B cell (primary cell): Measurements from ENCODE around the gene CCNF. TPM values are rescaled to one million over a fixed set of nuclear protein-coding genes. Genes with fewer than 3 reads are reported as not detected.

Experiments
- ATAC-seq: fragments of 200-7000 bp; cut with Tn5 transposase; one replicate; pipeline ENCODE4 v1.10.0; 2021; ENCODE audit warnings: low read depth, mild to moderate bottlenecking, moderate number of reproducible peaks, moderate library complexity
- CTCF ChIA-PET: fragments of 350-600 bp; sonication (Branson Sonifier 250); formaldehyde crosslinking; loops from one replicate; lab custom pipeline; 2021; ENCODE audit warnings: antibody characterized with exemption, inconsistent platforms; lab: Charles Lee
- POLR2A ChIA-PET: fragments of 350-600 bp; sonication (Branson Sonifier 250); formaldehyde crosslinking; loops from one replicate; lab custom pipeline; 2021; ENCODE audit warnings: antibody characterized with exemption; lab: Charles Lee
- DNase-seq: peaks from one replicate; pipeline ENCODE4 v3.0.0; 2013
- H2AFZ ChIP-seq: 2 replicates; pipeline ENCODE4 v1.6.1; 2012; ENCODE audit warnings: mild to moderate bottlenecking, low read depth, low read length; ENCODE audit not compliant: insufficient read depth, poor library complexity, severe bottlenecking
- H3K27ac ChIP-seq, 2 donors: 1 replicate in 1 of 2; 2 replicates in 1 of 2; pipeline ENCODE4 v1.5.1; 2012 to 2013; ENCODE audit warnings: low read length in 2 of 2, mild to moderate bottlenecking in 2 of 2, moderate library complexity in 1 of 2
- H3K27me3 ChIP-seq, 4 experiments: fragments of 200-600 bp in 1 of 4; sonication (generic) in 1 of 4; replicated peaks in 1 of 4; 1 replicate in 2 of 4; 2 replicates in 2 of 4; pipeline versions ENCODE4 v1.6.1 to v1.7.0; 2013 to 2016; ENCODE audit warnings: low read length in 3 of 4, mild to moderate bottlenecking in 2 of 4, mixed read lengths in 1 of 4, moderate library complexity in 1 of 4; ENCODE audit not compliant: insufficient read depth in 4 of 4, control insufficient read depth in 3 of 4; ENCODE audit errors: control extremely low read depth in 1 of 4
- H3K36me3 ChIP-seq, 2 experiments: replicated peaks in 1 of 2; 1 replicate in 1 of 2; 2 replicates in 1 of 2; pipeline versions ENCODE4 v1.6.1 to v1.7.1; 2013; ENCODE audit warnings: low read length in 1 of 2; ENCODE audit not compliant: insufficient read depth in 2 of 2, control insufficient read depth in 1 of 2; ENCODE audit errors: control extremely low read depth in 1 of 2, extremely low read depth in 1 of 2
- H3K4me1 ChIP-seq, 2 donors: fragments of 200-600 bp in 1 of 2; sonication (generic) in 1 of 2; 1 replicate in 1 of 2; 2 replicates in 1 of 2; pipeline versions ENCODE4 v1.5.1 to v1.6.1; 2013 to 2017; ENCODE audit warnings: low read length in 2 of 2; ENCODE audit not compliant: control insufficient read depth in 2 of 2, insufficient read depth in 2 of 2
- H3K4me2 ChIP-seq: replicated peaks from 2 replicates; pipeline ENCODE3; 2012; ENCODE audit warnings: mild to moderate bottlenecking, low read depth, low read length; ENCODE audit not compliant: poor library complexity, severe bottlenecking
- H3K4me3 ChIP-seq, 5 experiments: fragments of 200-600 bp in 1 of 5; sonication (generic) in 1 of 5; 1 replicate in 3 of 5; 2 replicates in 2 of 5; pipeline versions ENCODE4 v1.5.1 to v1.7.0; 2011 to 2016; ENCODE audit warnings: low read length in 4 of 5, mild to moderate bottlenecking in 4 of 5, low read depth in 2 of 5, control low read depth in 1 of 5, moderate library complexity in 1 of 5; ENCODE audit not compliant: insufficient read depth in 1 of 5; ENCODE audit errors: control extremely low read depth in 1 of 5, extremely low read depth in 1 of 5
- H3K79me2 ChIP-seq: fragments of 200-600 bp; sonication (generic); one replicate; pipeline ENCODE4 v1.6.0; 2016; ENCODE audit warnings: low read length; ENCODE audit not compliant: control insufficient read depth, insufficient read depth
- H3K9ac ChIP-seq: fragments of 200-600 bp; sonication (generic); 2 replicates; pipeline ENCODE4 v1.6.1; 2017; ENCODE audit warnings: mild to moderate bottlenecking, low read length, moderate library complexity
- H3K9me3 ChIP-seq, 3 donors: one replicate each; pipeline versions ENCODE4 v1.6.1 to v1.7.1; 2013; ENCODE audit warnings: low read length in 2 of 3; ENCODE audit not compliant: control insufficient read depth in 2 of 3, insufficient read depth in 1 of 3; ENCODE audit errors: control extremely low read depth in 1 of 3
- H4K20me1 ChIP-seq: 2 replicates; pipeline ENCODE4 v1.6.0; 2012; ENCODE audit warnings: mild to moderate bottlenecking, low read length; ENCODE audit not compliant: insufficient read depth, control insufficient read depth, poor library complexity, severe bottlenecking
- H3K27ac Mint-ChIP-seq: one replicate; pipeline ENCODE4 v1.8.0; 2021; ENCODE audit warnings: mixed read lengths
- H3K27me3 Mint-ChIP-seq: one replicate; pipeline ENCODE4 v1.8.0; 2021; ENCODE audit warnings: mixed read lengths
- H3K4me1 Mint-ChIP-seq: one replicate; pipeline ENCODE4 v1.8.0; 2021; ENCODE audit warnings: mixed read lengths
- H3K4me3 Mint-ChIP-seq: one replicate; pipeline ENCODE4 v1.8.0; 2021; ENCODE audit warnings: mixed read lengths
- H3K9me3 Mint-ChIP-seq: one replicate; pipeline ENCODE4 v1.8.0; 2022; ENCODE audit warnings: mixed read lengths; ENCODE audit not compliant: insufficient read depth
- CTCF ChIP-seq: fragments of 200-600 bp; IDR thresholded peaks from one replicate; pipeline ENCODE4 v1.8.0; 2022; ENCODE audit warnings: antibody characterized with exemption, mild to moderate bottlenecking
- EZH2 ChIP-seq: IDR thresholded peaks from 2 replicates; pipeline ENCODE4 v1.6.1; 2012; ENCODE audit warnings: borderline replicate concordance, low read depth, mild to moderate bottlenecking, moderate library complexity, low read length; ENCODE audit not compliant: insufficient read depth, poor library complexity, severe bottlenecking
- WGBS: methylation state at CpG from one replicate; pipeline ENCODE4 v1.1.5; 2013; ENCODE audit warnings: missing lambda C conversion rate; ENCODE audit not compliant: insufficient coverage; 5-methylcytosine and 5-hydroxymethylcytosine counted together
- intact Hi-C: fragments of 100-400 bp; cut with micrococcal nuclease; formaldehyde crosslinking; loops from one replicate; pipeline ENCODE4 v1.10.0; 2022
- polyA plus RNA-seq: library from polyadenylated mRNA; depleted of rRNA; stranded (reverse); fragments of >200 nt; gene quantifications from 2 replicates; pipeline ENCODE4 v1.2.3, GENCODE V29; 2012
- total RNA-seq, 2 donors: library from RNA; stranded (reverse); fragments of 120-200 nt in 1 of 2; gene quantifications; 1 replicate in 1 of 2; 2 replicates in 1 of 2; pipeline versions ENCODE4 v1.2.3 to v1.2.4, GENCODE V29; 2013 to 2022

The CCNF gene
- total and polyA plus RNA-seq, 2 donors (not counting 1 experiment from before 2014, with no cell fraction given): 3.2 to 5.3 TPM

GRCh38 chr16:2457267-2457666 is 28.0 kb downstream of the CCNF start:
- H3K27ac ChIP-seq: no peak overlapping the region
- Mint-ChIP-seq H3K4me3 (no peak overlapping the region), H3K27me3 (no peaks in the 10 kb centered on the region), H3K9me3 (no peaks in the 10 kb centered on the region), H3K27ac (no peak overlapping the region), H3K4me1 (peaks cover 6% of the 10 kb centered on the region)
- H3K36me3 ChIP-seq: peaks cover 0 to 12% of the 10 kb centered on the region in 2 experiments
- no peak overlapping the region for H3K9ac ChIP-seq
- H2AFZ ChIP-seq: no peak overlapping the region
- no peaks in the 10 kb centered on the region for H4K20me1 ChIP-seq
- no peak for DNase-seq
- no peaks in the 10 kb centered on the region for H3K27me3 ChIP-seq
- TF ChIP-seq EZH2 (no peak), CTCF (no peak)
- H3K9me3 ChIP-seq: peaks cover 0 to 2% (median 0%) of the 10 kb centered on the region in 3 donors
- no peak overlapping the region for H3K4me3 ChIP-seq
- H3K4me1 ChIP-seq: peaks cover 10 to 16% of the 10 kb centered on the region in 2 donors
- CTCF ChIA-PET: interaction anchor here (0.6 kb wide), 1 partner anchor 60 kb away, joined by 3 read pairs; no protein-coding TSS in a partner anchor
- intact Hi-C loops: no loop called here
- no peak for ATAC-seq
- POLR2A ChIA-PET: no interaction called here
- no peak overlapping the region for H3K4me2 ChIP-seq
- WGBS: 93% methylated on average over 13 of the region's 13 CpGs
- H3K79me2 ChIP-seq: no peaks in the 10 kb centered on the region

DNA sequence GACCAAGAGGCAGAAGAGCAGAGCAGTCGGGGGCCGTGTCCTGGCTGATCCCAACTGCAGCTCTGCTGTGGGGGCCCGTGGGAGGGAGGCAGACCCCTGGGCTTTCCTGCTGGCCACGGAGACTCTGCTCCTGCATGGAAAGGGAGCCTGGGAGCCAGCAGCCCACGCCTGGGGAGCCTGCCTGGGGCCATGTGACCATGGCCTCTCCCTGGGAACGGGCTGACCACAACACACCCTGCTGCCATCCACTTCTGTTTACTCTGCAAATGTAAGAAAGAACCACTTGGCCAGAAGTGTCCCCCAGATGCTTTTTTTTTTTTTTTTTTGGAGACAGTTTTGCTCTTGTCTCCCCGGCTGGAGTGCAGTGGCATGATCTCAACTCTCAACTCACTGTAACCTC is 28.7 kb downstream of the CCNF start:
- ChIA-PET CTCF (interaction anchor here (1.3 kb wide), 1 partner anchor 29 kb away, joined by 3 read pairs; the partner anchor contains the start of gene CCNF), POLR2A (no interaction called here)
- Mint-ChIP-seq H3K9me3 (no peaks in the 10 kb centered on the region), H3K27ac (no peak overlapping the region), H3K27me3 (no peaks in the 10 kb centered on the region), H3K4me3 (no peak overlapping the region), H3K4me1 (peaks cover 6% of the 10 kb centered on the region)
- DNase-seq: no peak
- intact Hi-C loops: no loop called here
- Histone ChIP-seq H3K4me3 (no peak overlapping the region), H3K9me3 (no peaks in the 10 kb centered on the region), H3K27me3 (no peaks in the 10 kb centered on the region), H3K9ac (no peak overlapping the region), H3K4me2 (no peak overlapping the region), H4K20me1 (no peaks in the 10 kb centered on the region), H3K27ac (no peak overlapping the region), H2AFZ (no peak overlapping the region), H3K4me1 (peaks cover 10 to 16% of the 10 kb centered on the region in 2 donors), H3K36me3 (peaks cover 0 to 9% of the 10 kb centered on the region in 2 experiments), H3K79me2 (no peaks in the 10 kb centered on the region)
- ATAC-seq: no peak
- TF ChIP-seq EZH2 (no peak), CTCF (no peak)
- 98% methylated on average over 5 of the region's 7 CpGs for WGBS
